ENCODE data around the gene MON1A.
"Not testable (repeated sequence)": the region's sequence is repeated elsewhere in the genome, so short reads cannot be mapped to it uniquely, and the experiment has no call there.

The MON1A gene

GRCh38 chr3:49917806-49918590, 11.6 kb downstream of the MON1A start:
- H3K4me3 ChIP-seq (ENCODE audit: low read depth in 1 of 2, low read length in 2 of 2); H3K27me3 ChIP-seq (ENCODE audit: control insufficient read depth in 1 of 2, insufficient read depth in 2 of 2, low read length in 2 of 2); H3K9me3 ChIP-seq (ENCODE audit: control insufficient read depth in 1 of 2, low read length in 2 of 2); H3K9ac ChIP-seq (ENCODE audit: low read depth in 1 of 2, low read length in 2 of 2); H3K27ac ChIP-seq (ENCODE audit: low read depth, low read length): not testable (repeated sequence)
- Histone ChIP-seq H3K36me3 (ENCODE audit: control insufficient read depth in 1 of 2, insufficient read depth in 2 of 2, low read length in 2 of 2) (peaks cover 6 to 19% of the 10 kb centered on the region in 2 donors), H3K4me1 (ENCODE audit: control insufficient read depth in 1 of 2, insufficient read depth in 2 of 2, low read length in 2 of 2) (peaks cover 0 to 10% of the 10 kb centered on the region in 2 donors)

- H3K27ac ChIP-seq (ENCODE audit: low read depth, low read length): no peak overlapping the region
- no peak overlapping the region for H3K4me3 ChIP-seq (ENCODE audit: low read depth in 1 of 2, low read length in 2 of 2)
These were observed 12.9 kb downstream of the MON1A start for GRCh38 chr3:49916686-49917085.

GRCh38 chr3:49914906-49915305, 14.7 kb downstream of the MON1A start:
- Histone ChIP-seq H3K36me3 (ENCODE audit: control insufficient read depth in 1 of 2, insufficient read depth in 2 of 2, low read length in 2 of 2) (peaks cover 15 to 45% of the 10 kb centered on the region in 2 donors), H3K27me3 (ENCODE audit: control insufficient read depth in 1 of 2, insufficient read depth in 2 of 2, low read length in 2 of 2) (no peaks in the 10 kb centered on the region), H3K9me3 (ENCODE audit: control insufficient read depth in 1 of 2, low read length in 2 of 2) (no peaks in the 10 kb centered on the region), H3K4me1 (ENCODE audit: control insufficient read depth in 1 of 2, insufficient read depth in 2 of 2, low read length in 2 of 2) (peaks cover 0 to 10% of the 10 kb centered on the region in 2 donors), H3K9ac (ENCODE audit: low read depth in 1 of 2, low read length in 2 of 2) (no peak overlapping the region), H3K27ac (ENCODE audit: low read depth, low read length) (no peak overlapping the region), H3K4me3 (ENCODE audit: low read depth in 1 of 2, low read length in 2 of 2) (no peak overlapping the region)

More at GRCh38 chr3:49916686-49917085, 12.9 kb downstream of the MON1A start:
- Histone ChIP-seq H3K4me1 (ENCODE audit: control insufficient read depth in 1 of 2, insufficient read depth in 2 of 2, low read length in 2 of 2) (peaks cover 0 to 10% of the 10 kb centered on the region in 2 donors), H3K27me3 (ENCODE audit: control insufficient read depth in 1 of 2, insufficient read depth in 2 of 2, low read length in 2 of 2) (no peaks in the 10 kb centered on the region), H3K9ac (ENCODE audit: low read depth in 1 of 2, low read length in 2 of 2) (no peak overlapping the region), H3K9me3 (ENCODE audit: control insufficient read depth in 1 of 2, low read length in 2 of 2) (no peaks in the 10 kb centered on the region), H3K36me3 (ENCODE audit: control insufficient read depth in 1 of 2, insufficient read depth in 2 of 2, low read length in 2 of 2) (peaks cover 13 to 32% of the 10 kb centered on the region in 2 donors)

GRCh38 chr3:49912881-49913281, 16.7 kb downstream of the MON1A start:
- Histone ChIP-seq H3K27ac (ENCODE audit: low read depth, low read length) (no peak overlapping the region), H3K4me1 (ENCODE audit: control insufficient read depth in 1 of 2, insufficient read depth in 2 of 2, low read length in 2 of 2) (peaks cover 10 to 17% of the 10 kb centered on the region in 2 donors), H3K27me3 (ENCODE audit: control insufficient read depth in 1 of 2, insufficient read depth in 2 of 2, low read length in 2 of 2) (no peaks in the 10 kb centered on the region), H3K36me3 (ENCODE audit: control insufficient read depth in 1 of 2, insufficient read depth in 2 of 2, low read length in 2 of 2) (peaks cover 16 to 59% of the 10 kb centered on the region in 2 donors), H3K4me3 (ENCODE audit: low read depth in 1 of 2, low read length in 2 of 2) (no peak overlapping the region), H3K9me3 (ENCODE audit: control insufficient read depth in 1 of 2, low read length in 2 of 2) (no peaks in the 10 kb centered on the region), H3K9ac (ENCODE audit: low read depth in 1 of 2, low read length in 2 of 2) (no peak overlapping the region)

- Histone ChIP-seq H3K4me1 (ENCODE audit: control insufficient read depth in 1 of 2, insufficient read depth in 2 of 2, low read length in 2 of 2) (peaks cover 19 to 27% of the 10 kb centered on the region in 2 donors), H3K27me3 (ENCODE audit: control insufficient read depth in 1 of 2, insufficient read depth in 2 of 2, low read length in 2 of 2) (no peaks in the 10 kb centered on the region), H3K9me3 (ENCODE audit: control insufficient read depth in 1 of 2, low read length in 2 of 2) (no peaks in the 10 kb centered on the region), H3K4me3 (ENCODE audit: low read depth in 1 of 2, low read length in 2 of 2) (no peak overlapping the region), H3K36me3 (ENCODE audit: control insufficient read depth in 1 of 2, insufficient read depth in 2 of 2, low read length in 2 of 2) (peaks cover 12 to 56% of the 10 kb centered on the region in 2 donors), H3K9ac (ENCODE audit: low read depth in 1 of 2, low read length in 2 of 2) (no peak overlapping the region), H3K27ac (ENCODE audit: low read depth, low read length) (no peak overlapping the region)
These were observed 18.0 kb downstream of the MON1A start for GRCh38 chr3:49911611-49912010.

- Histone ChIP-seq H3K4me1 (ENCODE audit: control insufficient read depth in 1 of 2, insufficient read depth in 2 of 2, low read length in 2 of 2) (peaks cover 25 to 29% of the 10 kb centered on the region in 2 donors), H3K9me3 (ENCODE audit: control insufficient read depth in 1 of 2, low read length in 2 of 2) (no peaks in the 10 kb centered on the region), H3K27ac (ENCODE audit: low read depth, low read length) (no peak overlapping the region), H3K4me3 (ENCODE audit: low read depth in 1 of 2, low read length in 2 of 2) (no peak overlapping the region), H3K27me3 (ENCODE audit: control insufficient read depth in 1 of 2, insufficient read depth in 2 of 2, low read length in 2 of 2) (no peaks in the 10 kb centered on the region), H3K36me3 (ENCODE audit: control insufficient read depth in 1 of 2, insufficient read depth in 2 of 2, low read length in 2 of 2) (peaks cover 12 to 55% of the 10 kb centered on the region in 2 donors), H3K9ac (ENCODE audit: low read depth in 1 of 2, low read length in 2 of 2) (no peak overlapping the region)
These were observed 18.5 kb downstream of the MON1A start for GRCh38 chr3:49911124-49911420.

- Histone ChIP-seq H3K4me1 (ENCODE audit: control insufficient read depth in 1 of 2, insufficient read depth in 2 of 2, low read length in 2 of 2) (peaks cover 29 to 30% of the 10 kb centered on the region in 2 donors), H3K27me3 (ENCODE audit: control insufficient read depth in 1 of 2, insufficient read depth in 2 of 2, low read length in 2 of 2) (no peaks in the 10 kb centered on the region), H3K27ac (ENCODE audit: low read depth, low read length) (no peak overlapping the region), H3K9me3 (ENCODE audit: control insufficient read depth in 1 of 2, low read length in 2 of 2) (no peaks in the 10 kb centered on the region), H3K9ac (ENCODE audit: low read depth in 1 of 2, low read length in 2 of 2) (no peak overlapping the region), H3K36me3 (ENCODE audit: control insufficient read depth in 1 of 2, insufficient read depth in 2 of 2, low read length in 2 of 2) (peaks cover 12 to 55% of the 10 kb centered on the region in 2 donors), H3K4me3 (ENCODE audit: low read depth in 1 of 2, low read length in 2 of 2) (no peak overlapping the region)
These were observed 19.0 kb downstream of the MON1A start for GRCh38 chr3:49910409-49911123.

- Histone ChIP-seq H3K27ac (ENCODE audit: low read depth, low read length) (no peak overlapping the region), H3K9ac (ENCODE audit: low read depth in 1 of 2, low read length in 2 of 2) (no peak overlapping the region), H3K9me3 (ENCODE audit: control insufficient read depth in 1 of 2, low read length in 2 of 2) (no peaks in the 10 kb centered on the region), H3K27me3 (ENCODE audit: control insufficient read depth in 1 of 2, insufficient read depth in 2 of 2, low read length in 2 of 2) (no peaks in the 10 kb centered on the region), H3K4me1 (ENCODE audit: control insufficient read depth in 1 of 2, insufficient read depth in 2 of 2, low read length in 2 of 2) (peaks cover 40 to 47% of the 10 kb centered on the region in 2 donors), H3K36me3 (ENCODE audit: control insufficient read depth in 1 of 2, insufficient read depth in 2 of 2, low read length in 2 of 2) (peaks cover 12 to 53% of the 10 kb centered on the region in 2 donors), H3K4me3 (ENCODE audit: low read depth in 1 of 2, low read length in 2 of 2) (no peak overlapping the region)
These were observed 21.0 kb downstream of the MON1A start for GRCh38 chr3:49908373-49909199.

- Histone ChIP-seq H3K4me3 (ENCODE audit: low read depth in 1 of 2, low read length in 2 of 2) (peak overlapping the region; percentile 38 to 72), H3K4me1 (ENCODE audit: control insufficient read depth in 1 of 2, insufficient read depth in 2 of 2, low read length in 2 of 2) (peaks cover 46 to 64% of the 10 kb centered on the region in 2 donors), H3K9ac (ENCODE audit: low read depth in 1 of 2, low read length in 2 of 2) (peak overlapping the region; percentile 43 to 62)
These were observed 23.4 kb downstream of the MON1A start for GRCh38 chr3:49906073-49906743.

More at GRCh38 chr3:49906073-49906743, 23.4 kb downstream of the MON1A start:
- H3K9me3 ChIP-seq (ENCODE audit: control insufficient read depth in 1 of 2, low read length in 2 of 2): no peaks in the 10 kb centered on the region
- peaks cover 2 to 33% of the 10 kb centered on the region in 2 donors for H3K36me3 ChIP-seq (ENCODE audit: control insufficient read depth in 1 of 2, insufficient read depth in 2 of 2, low read length in 2 of 2)
- H3K27me3 ChIP-seq (ENCODE audit: control insufficient read depth in 1 of 2, insufficient read depth in 2 of 2, low read length in 2 of 2): no peaks in the 10 kb centered on the region
- peak overlapping the region; percentile 74 for H3K27ac ChIP-seq (ENCODE audit: low read depth, low read length)
